HG02943 (cell line): ENCODE data around the gene DNAJC5G.
"Not testable (repeated sequence)": the region's sequence is repeated elsewhere in the genome, so short reads cannot be mapped to it uniquely, and the experiment has no call there.

Experiments
- ATAC-seq: cut with Tn5 transposase; IDR thresholded peaks from one replicate; pipeline ENCODE4 v1.9.1; 2021; ENCODE audit warnings: mild to moderate bottlenecking, low read depth, moderate library complexity; ENCODE audit not compliant: unreplicated experiment

Gene DNAJC5G

GRCh38 chr2:27272537-27273522 lies 2.4 kb upstream of the DNAJC5G start:
- ATAC-seq, result not testable (repeated sequence)

- no peak for ATAC-seq
Measured at GRCh38 chr2:27278010-27278409, 2.8 kb downstream of the DNAJC5G start.

- no peak for ATAC-seq
Measured at GRCh38 chr2:27280826-27281225, 5.6 kb downstream of the DNAJC5G start.

- ATAC-seq, result no peak
Measured at GRCh38 chr2:27281442-27281841, 6.2 kb downstream of the DNAJC5G start.

- no peak for ATAC-seq
Measured at GRCh38 chr2:27281855-27282559, 6.8 kb downstream of the DNAJC5G start, which contains the start of gene TRIM54. TSS of gene TRIM54 (plus strand) at chr2:27282429. CDS start at chr2:27282732, 303 bp downstream.

- ATAC-seq, result no peak
Measured at GRCh38 chr2:27282892-27283291, 7.7 kb downstream of the DNAJC5G start.

- no peak for ATAC-seq
Measured at GRCh38 chr2:27284996-27285395, 9.8 kb downstream of the DNAJC5G start.

- no peak for ATAC-seq
Measured at GRCh38 chr2:27285481-27285880, 10.2 kb downstream of the DNAJC5G start.

GRCh38 chr2:27288610-27289009 lies 13.4 kb downstream of the DNAJC5G start:
- no peak for ATAC-seq

GRCh38 chr2:27290549-27290948 lies 15.3 kb downstream of the DNAJC5G start:
- ATAC-seq, result no peak

- no peak for ATAC-seq
Measured at GRCh38 chr2:27291865-27292264, 16.6 kb downstream of the DNAJC5G start.

GRCh38 chr2:27294928-27295327 lies 19.7 kb downstream of the DNAJC5G start:
- no peak for ATAC-seq

GRCh38 chr2:27296481-27296880 lies 21.2 kb downstream of the DNAJC5G start:
- no peak for ATAC-seq

GRCh38 chr2:27297195-27297594 lies 22.0 kb downstream of the DNAJC5G start:
- no peak for ATAC-seq

GRCh38 chr2:27298391-27299080 lies 23.3 kb downstream of the DNAJC5G start:
- no peak for ATAC-seq

GRCh38 chr2:27300606-27301005 lies 25.4 kb downstream of the DNAJC5G start:
- not testable (repeated sequence) for ATAC-seq

- no peak for ATAC-seq
Measured at GRCh38 chr2:27303093-27304025, 28.1 kb downstream of the DNAJC5G start.

- no peak for ATAC-seq
Measured at GRCh38 chr2:27304488-27305240, 29.4 kb downstream of the DNAJC5G start.

GRCh38 chr2:27305516-27305915 lies 30.3 kb downstream of the DNAJC5G start:
- ATAC-seq, result no peak
